ENCODE measurements around the gene LAMTOR4.

GRCh38 chr7:100169147-100169850, 20.6 kb downstream of the LAMTOR4 start:
- TF ChIP-seq CTCF (IDR thresholded peaks at IDR 0.05) (no peak), POLR2A (IDR thresholded peaks at IDR 0.05) (no peak)

All from adrenal gland (tissue), 5 donors.